HG03442 (cell line): ENCODE measurements around the gene EEIG1.
"Not testable (repeated sequence)": the region's sequence is repeated elsewhere in the genome, so short reads cannot be mapped to it uniquely, and the experiment has no call there.

Experiments
- ATAC-seq: cut with Tn5 transposase; IDR thresholded peaks from one replicate; pipeline ENCODE4 v1.9.1; 2021; ENCODE audit warnings: mild to moderate bottlenecking, moderate library complexity; ENCODE audit not compliant: unreplicated experiment

The EEIG1 gene

DNA sequence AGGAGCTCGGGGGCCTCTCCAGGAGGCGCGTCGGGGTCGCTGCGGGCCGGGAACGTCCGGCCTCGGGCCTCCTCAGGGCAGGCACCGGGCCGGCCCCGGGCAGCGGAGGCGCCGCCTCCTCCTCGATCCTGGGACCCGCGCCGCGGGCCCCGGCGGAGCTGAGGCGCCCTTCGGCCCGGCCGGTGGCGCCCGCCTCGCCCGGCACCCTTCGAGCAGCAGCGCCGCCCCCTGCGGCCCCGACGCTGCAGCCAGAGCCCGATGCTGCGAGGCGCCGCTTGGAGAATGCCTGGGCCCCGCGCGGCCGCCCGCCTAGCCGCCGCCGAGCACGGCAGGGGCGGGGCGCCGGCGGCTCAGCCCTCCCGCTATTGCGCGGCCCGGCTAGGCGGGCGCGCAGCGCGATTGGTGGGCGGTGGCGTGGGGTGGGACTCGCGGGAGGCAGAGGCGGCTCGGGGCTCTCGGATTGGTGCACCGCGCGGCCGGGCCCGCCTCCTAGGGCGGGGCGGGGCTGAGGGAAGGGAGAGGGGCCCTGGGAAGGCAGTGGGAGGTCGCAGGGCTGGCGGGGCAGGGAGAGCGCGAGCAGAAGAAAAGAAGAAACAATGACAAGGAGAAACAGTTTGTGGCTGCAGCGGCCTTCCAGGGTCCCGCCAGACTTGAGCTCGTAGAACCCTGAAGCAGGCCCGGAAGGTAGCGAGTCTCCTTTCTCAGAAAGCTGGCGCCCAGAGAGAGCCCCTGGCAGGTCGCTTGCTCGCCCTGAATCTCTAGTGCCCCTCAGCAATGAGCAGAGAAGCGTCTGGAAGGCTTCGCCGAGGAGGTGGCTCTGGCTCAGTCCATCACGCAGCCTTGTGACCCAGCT, at the start of gene EEIG1:
Gene EEIG1, minus strand, starts transcription at position 284 of the 853 bp plus-strand sequence. CDS start 852 bp downstream, outside the sequence.
- peak; percentile 67 for ATAC-seq

DNA sequence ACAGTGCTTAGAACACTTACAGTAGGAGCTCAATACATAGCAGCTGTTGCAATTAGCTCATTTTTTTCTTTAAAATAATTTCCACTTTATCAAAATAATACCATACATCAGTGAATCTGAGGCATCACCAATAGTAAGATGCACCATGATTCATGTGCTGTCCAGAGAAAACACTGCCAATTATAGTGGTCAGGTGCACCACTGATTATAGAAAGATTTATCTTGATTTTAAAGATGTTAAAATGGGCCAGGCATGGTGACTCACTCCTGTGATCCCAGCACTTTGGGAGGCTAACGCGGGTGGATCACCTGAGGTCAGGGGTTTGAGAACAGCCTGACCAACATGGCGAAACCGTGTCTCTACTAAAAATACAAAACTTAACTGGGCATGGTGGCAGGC, 46.9 kb upstream of the EEIG1 start:
- ATAC-seq: no peak

DNA sequence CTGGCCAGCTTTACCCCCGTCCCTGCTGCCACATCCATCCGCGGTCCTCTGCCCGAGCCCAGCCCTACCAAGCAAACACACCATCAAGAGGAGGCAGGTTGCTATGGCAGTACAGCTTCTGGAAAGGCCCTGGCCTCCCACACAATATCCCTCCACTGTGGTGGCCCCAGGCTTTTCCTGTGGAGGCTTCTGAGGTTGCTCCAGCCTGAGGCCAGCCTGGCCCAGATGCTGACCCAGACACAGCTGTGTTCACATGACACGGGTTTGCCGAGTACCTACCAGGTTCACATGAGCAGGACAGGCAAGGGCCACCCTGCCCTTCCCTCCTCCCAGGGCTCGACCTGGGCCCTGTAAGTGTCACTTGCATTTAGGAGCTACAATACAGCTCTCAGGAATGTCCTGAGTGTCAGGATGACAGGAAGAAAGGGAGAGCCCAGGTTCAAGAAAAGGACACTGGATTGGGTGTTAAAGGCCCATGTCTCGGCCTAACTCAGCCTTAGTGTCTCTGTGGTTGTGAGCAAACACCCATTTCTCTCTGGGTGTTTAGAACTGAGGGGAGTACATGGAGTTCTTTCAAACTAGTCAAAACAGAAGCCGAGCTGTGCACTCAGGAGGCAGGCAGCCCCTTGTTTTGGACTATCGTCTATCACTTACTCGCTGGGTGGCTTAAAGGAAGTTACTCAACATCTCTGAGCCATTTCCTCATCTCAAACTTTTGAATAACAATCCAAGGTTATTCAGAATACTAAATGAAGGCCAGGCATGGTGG, 46.2 kb upstream of the EEIG1 start:
- ATAC-seq: peak; percentile 28

DNA sequence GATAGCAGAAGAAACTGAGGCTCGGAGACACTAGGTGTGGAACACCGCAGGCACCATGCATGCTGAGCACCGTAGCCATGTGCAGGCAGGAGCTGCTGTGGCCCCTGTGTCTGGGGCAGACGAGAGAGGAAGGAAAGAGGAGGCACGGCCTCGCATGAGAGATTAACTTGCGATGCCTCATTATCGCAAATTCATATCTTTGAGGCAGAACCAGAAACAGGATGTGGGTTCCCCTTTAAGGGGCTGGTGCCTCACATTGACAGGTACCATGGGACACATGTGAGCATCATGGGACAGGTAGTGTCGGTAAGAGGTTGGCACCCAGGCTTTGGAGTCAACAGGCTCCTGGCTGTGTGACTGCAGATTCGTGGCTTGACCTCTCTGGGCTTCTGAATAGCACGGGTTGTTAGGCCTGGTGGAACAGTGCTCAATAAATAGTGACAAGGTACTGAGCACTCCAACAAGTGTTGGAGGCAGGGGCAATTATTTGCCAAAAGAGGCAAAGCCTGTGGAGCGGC, 45.5 kb upstream of the EEIG1 start:
- peak; percentile 32 for ATAC-seq

DNA sequence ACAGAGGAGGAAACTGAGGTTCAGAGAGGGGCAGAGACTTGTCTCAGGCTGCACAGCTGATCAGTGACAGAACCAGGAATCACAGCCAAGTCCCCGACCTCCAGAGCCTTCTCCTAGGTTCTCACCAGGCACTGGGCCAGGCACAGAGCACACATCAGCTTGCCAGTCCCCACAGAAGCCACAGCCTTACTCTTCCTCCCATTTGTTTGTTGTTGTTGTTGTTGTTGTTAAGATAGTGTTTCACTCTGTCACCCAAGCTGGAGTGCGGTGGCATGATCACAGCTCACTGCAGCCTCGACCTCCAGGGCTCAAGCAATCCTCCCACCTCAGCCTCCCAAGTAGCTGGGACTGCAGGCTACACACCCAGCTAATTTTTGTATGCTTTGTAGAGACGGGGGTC, 44.9 kb upstream of the EEIG1 start:
- no peak for ATAC-seq

DNA sequence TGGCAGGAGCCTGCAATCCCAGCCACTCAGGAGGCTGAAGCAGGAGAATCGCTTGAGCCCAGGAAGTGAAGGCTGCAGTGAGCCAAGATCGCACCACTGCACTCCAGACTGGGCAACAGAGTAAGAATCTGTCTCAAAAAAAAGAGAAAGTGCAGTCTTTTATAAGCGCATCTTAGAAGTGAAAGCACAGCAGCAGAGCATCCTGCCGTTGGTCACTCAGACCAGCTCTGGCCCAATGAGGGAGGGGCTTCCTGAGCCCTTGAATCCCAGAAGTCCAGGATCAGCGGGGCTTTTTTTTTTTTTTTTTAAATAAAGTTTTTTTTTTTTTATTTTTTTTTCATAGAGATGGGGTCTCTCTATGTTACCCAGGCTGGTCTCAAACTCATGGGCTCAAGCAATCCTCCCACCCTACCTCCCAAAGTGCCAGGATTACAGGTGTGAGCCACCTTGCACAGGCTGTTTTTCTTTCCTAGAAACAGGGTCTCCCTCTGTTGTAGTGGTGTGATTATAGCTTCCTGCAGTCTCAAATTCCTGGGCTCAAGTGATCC, 44.0 kb upstream of the EEIG1 start:
- no peak for ATAC-seq

DNA sequence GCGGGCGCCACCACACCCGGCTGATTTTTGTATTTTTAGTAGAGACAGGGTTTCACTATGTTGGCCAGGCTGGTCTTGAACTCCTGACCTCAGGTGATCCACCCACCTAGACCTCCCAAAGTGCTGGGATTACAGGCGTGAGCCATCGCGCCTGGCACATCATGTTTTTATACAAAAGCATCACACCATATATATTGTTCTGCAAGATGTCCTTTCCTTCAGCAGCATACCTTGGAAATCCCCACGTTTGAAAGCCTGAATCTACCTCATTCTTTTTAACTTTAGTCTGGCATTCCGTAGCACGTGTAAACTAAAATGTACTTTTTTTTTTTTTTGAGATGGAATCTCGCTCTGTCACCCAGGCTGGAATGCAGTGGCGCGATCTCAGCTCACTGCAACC, 42.9 kb upstream of the EEIG1 start:
- not testable (repeated sequence) for ATAC-seq

DNA sequence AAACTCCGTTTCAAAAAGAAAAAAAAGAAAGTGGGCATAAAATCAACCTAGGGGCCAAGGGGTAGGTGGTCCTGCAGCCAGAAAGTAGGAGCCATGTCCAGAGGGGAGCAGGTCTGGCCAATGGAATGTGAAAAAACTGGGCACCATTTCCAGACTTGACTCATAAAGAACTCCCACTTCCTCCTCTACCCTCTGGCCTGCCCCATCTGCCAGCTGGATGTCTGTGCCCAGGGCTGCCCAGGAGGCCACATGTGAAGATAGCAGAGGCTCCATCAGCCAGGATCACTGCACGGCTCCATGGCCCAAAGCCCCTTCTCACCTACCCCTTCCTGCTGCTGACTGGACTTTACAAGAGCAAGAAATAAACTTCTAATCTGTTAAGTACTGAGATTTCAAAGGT, 42.1 kb upstream of the EEIG1 start:
- no peak for ATAC-seq

DNA sequence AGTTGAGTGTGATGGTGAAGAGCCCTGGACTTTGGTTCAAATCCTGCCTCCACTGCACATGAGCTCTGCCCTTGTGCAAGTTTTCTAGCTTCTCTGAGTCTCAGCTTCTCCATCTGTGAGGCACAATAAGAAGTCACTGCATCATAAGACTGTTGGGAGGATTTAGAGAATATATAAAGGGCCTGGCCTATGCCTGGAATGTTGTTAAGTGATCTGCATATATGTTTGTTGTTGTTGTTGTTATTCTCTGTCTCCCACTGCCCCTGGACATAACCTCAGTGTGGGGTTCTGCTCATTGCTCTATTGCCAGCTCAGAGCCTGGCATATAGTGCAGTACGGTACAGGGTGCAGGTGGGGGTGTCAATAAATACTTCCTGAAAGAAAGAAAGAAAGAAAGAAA, 40.3 kb upstream of the EEIG1 start:
- no peak for ATAC-seq

DNA sequence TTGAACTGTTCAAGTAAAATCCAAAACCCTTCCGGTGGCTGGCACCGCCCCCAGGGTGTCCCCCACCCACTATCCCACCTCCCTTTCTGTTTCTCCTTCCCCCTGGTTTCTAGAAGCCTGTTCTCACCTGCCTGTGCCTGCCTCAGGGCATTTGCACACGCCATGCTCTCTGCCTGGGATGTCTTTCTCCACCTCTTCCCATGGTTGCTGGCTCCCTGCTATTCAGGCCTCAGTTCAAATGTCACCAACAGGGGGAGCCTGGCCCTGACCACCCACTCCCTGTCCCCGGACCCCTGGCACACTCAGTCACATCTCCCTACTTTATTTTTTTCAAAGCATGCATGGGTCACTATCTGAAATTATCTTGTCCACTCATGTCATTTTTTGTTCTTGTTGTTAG, 39.9 kb upstream of the EEIG1 start:
- ATAC-seq: no peak

DNA sequence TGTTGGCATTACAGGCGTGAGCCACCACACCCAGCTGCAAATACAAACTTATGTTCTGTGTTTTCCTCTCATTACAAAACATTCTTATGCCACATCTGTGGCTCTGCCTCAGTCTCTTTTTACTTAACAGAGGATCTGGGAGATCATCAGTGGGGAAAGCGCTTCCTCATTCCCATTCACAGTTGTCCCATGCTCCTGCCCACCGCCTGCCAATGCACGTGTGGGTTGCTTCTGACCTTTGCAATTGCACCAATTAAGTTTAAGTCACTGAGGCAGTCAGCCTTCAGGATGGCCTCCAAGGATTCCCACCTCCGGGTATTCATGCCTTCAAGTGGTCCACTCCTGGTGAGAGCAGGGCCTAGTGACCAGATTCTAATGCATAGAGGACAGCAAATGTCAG, 34.9 kb upstream of the EEIG1 start:
- no peak for ATAC-seq

DNA sequence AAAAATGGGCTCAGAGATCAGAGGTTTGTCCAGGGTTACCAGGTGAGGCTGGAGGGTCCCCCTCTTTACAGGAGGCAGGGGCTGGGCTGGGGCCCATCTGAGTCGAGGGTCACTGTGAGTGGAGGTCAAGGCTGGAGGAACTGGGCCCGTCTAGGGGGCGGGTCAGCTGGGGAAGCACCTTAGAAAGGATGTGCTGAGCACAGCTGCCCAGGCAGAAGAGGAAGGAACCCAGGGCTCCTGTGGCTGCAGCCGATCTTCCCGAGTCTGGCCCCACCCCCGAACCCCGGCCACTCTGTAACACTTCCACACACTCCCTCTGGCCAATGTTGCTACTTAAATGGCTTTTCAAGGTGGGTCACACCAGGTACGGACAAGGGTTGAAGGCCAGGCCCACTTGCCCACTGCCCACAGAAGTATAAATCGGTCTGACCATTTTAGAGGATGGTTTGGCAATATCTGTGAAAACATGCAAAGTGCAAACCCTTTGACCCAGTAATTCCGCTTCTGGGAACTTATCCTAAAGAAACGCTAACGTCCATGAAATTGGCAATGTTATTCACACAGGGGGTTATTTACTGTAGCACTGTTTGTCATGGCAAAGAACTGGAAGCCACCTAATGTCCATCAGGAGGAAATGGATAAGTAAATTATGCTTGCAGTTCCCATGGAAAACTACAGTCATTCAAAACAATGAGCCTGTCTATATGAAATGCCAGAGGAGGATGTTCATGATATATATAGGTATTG, 30.5 kb upstream of the EEIG1 start:
- no peak for ATAC-seq

DNA sequence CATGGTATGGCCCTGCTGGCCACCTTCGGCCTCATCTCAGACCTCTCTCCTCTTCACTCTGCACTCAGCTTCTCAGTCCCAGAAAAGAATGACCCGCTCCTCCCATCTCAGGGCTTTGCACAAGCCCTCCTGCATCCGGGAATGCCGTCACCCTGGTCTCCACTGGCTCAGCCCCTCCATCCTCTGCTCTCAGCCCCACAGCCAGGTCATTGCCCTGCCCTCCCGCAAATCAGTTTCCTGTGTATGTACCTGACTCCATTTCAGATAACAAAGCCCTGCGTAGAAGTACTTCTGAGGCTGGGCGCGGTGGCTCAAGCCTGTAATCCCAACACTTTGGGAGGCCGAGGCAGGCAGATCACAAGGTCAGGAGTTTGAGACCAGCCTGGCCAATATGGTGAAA, 28.9 kb upstream of the EEIG1 start:
- no peak for ATAC-seq

DNA sequence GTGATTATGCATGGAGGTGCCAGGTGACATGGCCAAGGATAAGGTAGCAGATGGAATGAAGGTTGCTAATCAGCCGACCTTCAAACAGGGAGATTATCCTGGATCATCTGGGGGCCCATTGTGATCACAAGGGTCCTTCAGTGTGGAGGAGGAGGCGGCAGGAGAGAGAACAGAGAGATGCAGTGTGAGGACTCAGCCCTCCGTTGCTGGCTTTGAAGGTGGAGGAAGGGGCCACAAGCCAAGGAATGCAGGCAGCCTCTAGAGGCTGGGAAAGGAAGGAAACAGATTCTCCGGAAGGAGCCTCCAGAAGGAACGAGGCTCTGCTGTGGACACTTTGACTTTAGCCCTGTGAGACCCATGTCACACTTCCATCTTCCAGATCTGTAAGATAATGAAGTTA, 27.4 kb upstream of the EEIG1 start:
- no peak for ATAC-seq

DNA sequence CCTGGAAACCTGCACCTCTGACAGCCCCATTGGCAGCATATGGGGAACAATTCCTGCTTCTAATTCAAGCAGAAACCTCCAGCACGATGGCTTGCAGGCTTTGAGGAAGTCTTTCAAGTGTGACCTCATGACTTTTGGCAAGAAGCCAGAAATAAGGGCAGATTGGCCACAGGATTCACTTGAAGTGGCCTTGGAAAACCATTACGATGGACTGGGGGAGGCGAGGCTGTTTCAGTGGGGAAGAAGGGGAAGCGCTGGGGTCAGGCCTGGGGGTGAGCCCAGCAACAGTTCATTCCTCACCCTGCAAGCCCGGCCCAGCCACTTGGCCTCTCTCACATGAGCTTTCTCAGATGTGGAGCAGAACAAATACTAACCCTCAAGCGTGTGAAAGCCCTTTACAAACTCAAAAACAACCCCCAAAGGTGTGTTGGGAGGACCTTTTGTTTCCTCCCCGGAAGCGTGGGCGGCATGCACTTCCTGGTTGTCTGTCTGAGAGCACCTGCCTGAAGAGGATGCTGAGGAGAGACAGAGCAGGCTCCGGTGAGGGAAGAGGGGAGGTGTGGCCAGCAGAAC, 26.9 kb upstream of the EEIG1 start:
- ATAC-seq: no peak

DNA sequence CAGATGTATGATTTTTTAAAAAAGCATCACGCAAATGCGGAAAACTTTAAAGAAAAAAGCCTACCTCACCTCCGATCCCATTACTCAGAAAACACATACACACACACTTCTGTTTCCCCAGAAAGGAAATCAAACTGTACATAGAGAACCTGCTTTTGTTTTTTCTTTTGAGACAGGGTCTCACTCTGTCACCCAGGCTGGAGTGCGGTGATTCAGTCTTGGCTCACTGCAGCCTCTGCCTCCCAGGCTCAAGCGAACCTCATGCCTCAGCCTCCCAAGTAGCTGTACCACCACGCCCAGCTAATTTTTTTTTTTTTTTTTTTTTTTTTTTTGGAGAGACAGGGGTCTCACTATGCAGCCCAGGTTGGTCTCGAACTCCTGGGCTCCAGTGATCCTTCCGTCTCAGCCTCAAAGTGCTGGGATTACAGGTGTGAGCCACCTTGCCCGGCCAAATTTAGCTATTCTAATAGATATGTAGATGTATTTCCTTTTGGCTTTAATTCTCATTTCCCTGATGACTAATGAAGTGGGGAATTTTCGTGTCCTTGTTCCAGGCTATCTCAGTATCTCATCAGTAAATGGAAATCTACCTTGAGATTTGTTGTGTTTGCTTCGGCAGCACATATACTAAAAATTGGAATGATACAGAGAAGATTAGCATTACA, 25.7 kb upstream of the EEIG1 start:
- no peak for ATAC-seq

DNA sequence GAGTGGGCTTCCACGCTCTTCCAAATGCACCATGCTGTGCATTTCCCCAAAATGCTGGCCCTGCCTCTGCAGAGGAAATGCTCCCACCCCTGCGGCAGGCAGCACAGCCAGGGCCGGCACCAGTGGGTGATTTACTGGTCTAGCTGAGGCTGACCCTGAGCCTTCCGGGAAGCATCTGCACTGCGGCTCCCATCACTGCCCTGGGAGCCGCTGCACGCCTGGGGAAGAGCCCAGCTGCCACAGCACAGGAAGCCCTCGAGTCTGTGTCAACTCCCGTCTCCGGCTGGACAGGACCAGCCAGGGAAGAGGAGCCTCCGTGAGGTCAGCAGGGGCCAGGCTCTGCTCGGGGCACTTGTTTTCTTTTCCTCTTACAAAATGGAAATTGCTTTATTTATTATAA, 25.1 kb upstream of the EEIG1 start:
- no peak for ATAC-seq

DNA sequence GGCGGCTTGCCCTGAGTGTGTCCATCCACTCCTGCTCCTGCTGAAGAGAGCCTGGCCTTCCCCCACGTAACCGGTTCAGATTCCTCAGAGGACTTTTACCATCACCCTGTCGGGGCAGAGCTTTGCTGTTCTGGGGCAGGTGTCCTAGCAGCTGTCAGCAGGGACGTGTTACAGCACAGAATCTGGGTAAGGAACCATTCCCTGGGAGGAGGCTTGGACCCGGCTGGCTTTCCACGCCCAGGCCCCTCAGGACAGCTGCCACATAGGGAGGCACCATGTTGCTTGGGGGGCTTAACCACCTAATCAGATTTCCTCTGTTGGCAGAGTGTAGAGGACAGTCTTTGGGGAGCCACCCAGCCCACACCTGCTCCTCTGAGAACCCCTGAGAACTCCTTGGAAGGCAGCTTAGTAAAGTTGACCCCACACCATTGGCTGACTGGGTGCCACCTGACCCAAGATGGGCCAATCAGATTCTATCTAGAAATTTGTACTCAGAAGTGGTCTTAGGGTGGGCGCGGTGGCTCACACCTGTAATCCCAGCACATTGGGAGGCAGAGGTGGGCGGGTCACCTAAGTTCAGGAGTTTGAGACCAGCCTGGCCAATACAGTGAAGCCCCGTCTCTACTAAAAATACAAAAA, 23.3 kb upstream of the EEIG1 start:
- no peak for ATAC-seq

DNA sequence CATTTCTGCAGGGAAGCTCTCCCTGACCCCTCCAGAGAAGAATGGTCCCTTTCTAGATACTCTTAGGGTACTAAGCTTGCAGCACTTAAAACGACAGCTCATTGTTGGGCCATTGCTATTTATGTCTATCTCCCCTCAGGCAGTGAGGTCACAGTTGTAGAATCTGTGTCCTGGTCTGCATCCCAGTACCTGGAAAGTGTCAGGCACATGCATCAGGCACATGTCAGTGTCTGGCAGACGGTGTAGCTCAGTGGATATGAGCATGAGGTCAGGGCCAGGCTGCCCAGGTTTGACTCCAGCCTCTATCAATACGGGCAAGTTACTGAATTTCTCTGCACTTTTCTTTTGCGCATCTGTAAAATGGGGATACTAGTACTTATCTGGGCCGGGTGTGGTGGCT, 22.2 kb upstream of the EEIG1 start:
- ATAC-seq: no peak
